HG03571 (cell line): ENCODE measurements around the gene ASPN.
"Not testable (repeated sequence)": the region's sequence is repeated elsewhere in the genome, so short reads cannot be mapped to it uniquely, and the experiment has no call there.

Experiments used
- ATAC-seq: cut with Tn5 transposase; IDR thresholded peaks from one replicate; pipeline ENCODE4 v1.9.1; 2021; ENCODE audit not compliant: unreplicated experiment

The ASPN gene

GRCh38 chr9:92423612-92424011 lies 58.7 kb downstream of the ASPN start:
- ATAC-seq: no peak

DNA sequence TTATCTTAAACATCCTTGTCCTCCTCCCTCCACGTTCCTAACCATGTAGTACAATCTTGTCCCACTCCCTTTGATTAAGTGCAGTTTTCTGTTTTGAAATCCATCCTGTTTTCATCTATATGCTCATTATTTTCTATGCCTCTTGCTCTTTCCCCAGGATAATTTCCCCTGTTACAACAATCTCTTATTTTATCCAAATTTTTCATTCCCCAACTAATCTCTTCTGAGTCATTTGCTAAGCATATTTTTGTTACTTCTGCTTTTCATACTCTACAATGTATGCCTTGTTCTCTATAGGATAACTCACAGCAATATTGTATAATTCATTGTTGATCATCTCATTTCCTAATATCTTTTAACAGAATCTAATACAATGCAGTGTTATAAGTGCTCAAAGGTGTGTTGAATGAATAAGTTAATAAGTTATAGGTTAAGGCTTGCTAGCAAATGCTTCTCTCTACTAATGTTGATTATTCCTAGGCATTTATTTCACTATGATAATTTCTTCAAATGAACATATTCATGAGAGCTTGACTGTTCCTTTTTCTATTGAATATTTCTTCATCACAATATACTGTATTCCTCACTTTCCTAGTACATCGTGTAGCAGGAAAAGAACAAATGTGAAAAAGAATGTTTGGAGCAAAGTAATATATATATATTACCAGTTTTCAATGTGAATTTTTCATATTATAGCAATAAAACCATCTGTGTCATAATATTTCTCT lies 59.5 kb downstream of the ASPN start:
- ATAC-seq: no peak

GRCh38 chr9:92414566-92414965 lies 67.7 kb downstream of the ASPN start:
- ATAC-seq: no peak

- ATAC-seq: not testable (repeated sequence)
Observed at GRCh38 chr9:92411157-92411556, 71.1 kb downstream of the ASPN start.

GRCh38 chr9:92408747-92409478 lies 73.4 kb downstream of the ASPN start:
- no peak for ATAC-seq

DNA sequence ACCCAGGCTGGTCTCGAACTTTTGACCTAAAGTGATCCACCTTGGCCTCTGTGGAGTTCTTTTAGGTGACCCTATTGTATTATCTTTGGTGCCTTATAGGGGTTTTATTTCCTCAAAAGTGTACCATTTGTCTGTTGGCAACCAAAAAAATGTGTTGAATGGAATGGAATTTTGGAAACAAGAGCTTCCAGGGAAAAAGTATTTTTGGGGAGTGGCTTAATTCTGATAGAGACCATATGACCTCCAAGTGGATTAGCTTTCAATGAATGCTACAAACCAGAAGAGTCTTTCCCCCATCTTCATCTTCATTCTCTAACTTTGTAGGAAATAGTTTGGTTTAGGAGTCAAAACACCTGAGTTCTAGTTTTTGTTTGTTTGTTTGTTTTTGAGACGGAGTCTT lies 74.5 kb downstream of the ASPN start:
- ATAC-seq: no peak

DNA sequence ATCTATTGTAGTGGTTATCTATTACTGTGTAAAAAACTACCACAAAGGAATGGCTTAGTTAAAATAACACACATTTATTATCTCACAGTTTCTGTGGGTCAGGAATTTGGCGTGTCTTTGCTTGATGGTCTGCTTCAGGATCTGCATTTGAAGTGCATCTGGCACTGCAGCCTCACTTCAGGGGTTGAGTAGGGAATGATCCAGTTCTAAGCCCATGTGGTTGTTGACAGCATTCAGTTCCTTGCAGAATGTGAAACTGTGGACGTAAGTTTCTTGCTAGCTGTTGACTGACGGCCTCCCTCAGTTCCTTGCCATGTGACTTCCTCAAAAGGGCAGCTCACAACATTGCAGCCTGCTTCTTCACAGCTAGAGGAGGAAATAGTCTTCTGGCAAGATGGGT lies 75.8 kb downstream of the ASPN start:
- ATAC-seq: peak; percentile 51
